HCT116 (cell line): Measurements from ENCODE around the gene PAX8. TPM values are rescaled to one million over a fixed set of nuclear protein-coding genes. Genes with fewer than 3 reads are reported as not detected.
A peak's percentile ranks its signal among the peaks of the same experiment; 100 is the strongest.

Source experiments
- ATAC-seq: fragments of 200-7000 bp; cut with Tn5 transposase; 2 replicates; pipeline ENCODE4 v1.9.1; 2020; ENCODE audit warnings: mild to moderate bottlenecking, moderate library complexity
- BruUV-seq: library from RNA; stranded (reverse); fragments of 400-500 nt; replicated peaks from 2 replicates; lab custom pipeline; 2021; lab: Mats Ljungman, UMichigan
- CTCF ChIA-PET: fragments of 300-600 bp; sonication (Branson Sonifier 250); formaldehyde crosslinking; loops from one replicate; lab custom pipeline; 2021; ENCODE audit warnings: antibody characterized with exemption; lab: Charles Lee
- POLR2A ChIA-PET: fragments of 300-600, 350-600 bp; sonication (Branson Sonifier 250); formaldehyde crosslinking; loops from one replicate; lab custom pipeline; 2021; ENCODE audit warnings: antibody characterized with exemption; lab: Charles Lee
- RAD21 ChIA-PET, 2 experiments: fragments of 300-600 bp; sonication (Branson Sonifier 250); formaldehyde crosslinking; loops; one replicate each; lab custom pipeline; 2023; ENCODE audit warnings: low total read pairs in 2 of 2; ENCODE audit not compliant: uncharacterized antibody in 2 of 2, unreplicated experiment in 2 of 2, low non-redundant PET in 1 of 2; lab: Charles Lee
- DNase-seq: peaks from one replicate; pipeline ENCODE4 v3.0.0-alpha.2; 2010; ENCODE audit warnings: low read depth, low spot score
- H2AFZ ChIP-seq: fragments of 200-600 bp; shearing (Covaris generic), sonication (generic); 2 replicates; pipeline ENCODE4 v1.6.1; 2017; ENCODE audit warnings: low read depth, mixed run types, mixed read lengths, antibody characterized with exemption, low read length; ENCODE audit not compliant: poor library complexity, severe bottlenecking
- H3K27ac ChIP-seq: 2 replicates; pipeline ENCODE4 v1.5.1; 2012; ENCODE audit warnings: low read depth, low read length
- H3K27me3 ChIP-seq: fragments of 200-600 bp; sonication (generic); 2 replicates; pipeline ENCODE4 v1.6.1; 2016; ENCODE audit warnings: mixed run types, low read length, mixed read lengths; ENCODE audit not compliant: insufficient read depth
- H3K36me3 ChIP-seq, 2 experiments: fragments of 200-500 bp in 1 of 2; fragments of 200-600 bp in 1 of 2; sonication (Bioruptor generic) in 1 of 2; sonication (generic) in 1 of 2; 2 replicates each; pipeline versions ENCODE4 v1.5.1 to v1.6.1; 2014 to 2016; ENCODE audit warnings: low read length in 2 of 2, inconsistent platforms in 1 of 2, mixed read lengths in 1 of 2, mixed run types in 1 of 2; ENCODE audit not compliant: insufficient read depth in 2 of 2, control insufficient read depth in 1 of 2
- H3K4me1 ChIP-seq, 2 experiments: fragments of 200-600 bp in 1 of 2; sonication (generic) in 1 of 2; 2 replicates each; pipeline versions ENCODE4 v1.5.1 to v1.6.1; 2012 to 2017; ENCODE audit warnings: low read length in 2 of 2, inconsistent platforms in 1 of 2, mild to moderate bottlenecking in 1 of 2, mixed read lengths in 1 of 2, mixed run types in 1 of 2, moderate library complexity in 1 of 2; ENCODE audit not compliant: insufficient read depth in 2 of 2, control insufficient read depth in 1 of 2
- H3K4me2 ChIP-seq: fragments of 200-600 bp; sonication (generic); 2 replicates; pipeline ENCODE4 v1.6.1; 2017; ENCODE audit warnings: mixed run types, low read length, mixed read lengths
- H3K4me3 ChIP-seq, 2 experiments: fragments of 200-600 bp in 1 of 2; sonication (generic) in 1 of 2; replicated peaks in 1 of 2; 2 replicates each; pipeline ENCODE4 v1.5.1; 2011 to 2016; ENCODE audit warnings: low read length in 2 of 2, control low read depth in 1 of 2, low read depth in 1 of 2, mild to moderate bottlenecking in 1 of 2, mixed read lengths in 1 of 2, mixed run types in 1 of 2
- H3K79me2 ChIP-seq: fragments of 200-600 bp; sonication (generic); 2 replicates; pipeline ENCODE4 v1.6.1; 2017; ENCODE audit warnings: mild to moderate bottlenecking, mixed run types, low read length, moderate library complexity, mixed read lengths; ENCODE audit not compliant: insufficient read depth
- H3K9ac ChIP-seq: fragments of 200-600 bp; sonication (generic); 2 replicates; pipeline ENCODE4 v1.6.1; 2016; ENCODE audit warnings: low read length, mixed read lengths
- H3K9me2 ChIP-seq: fragments of 200-600 bp; sonication (generic), shearing (Covaris generic); 2 replicates; pipeline ENCODE4 v1.6.1; 2017; ENCODE audit warnings: mixed run types, mild to moderate bottlenecking, moderate library complexity; ENCODE audit not compliant: insufficient read depth
- H3K9me3 ChIP-seq, 2 experiments: fragments of 200-500 bp in 1 of 2; fragments of 200-600 bp in 1 of 2; sonication (Bioruptor generic) in 1 of 2; sonication (generic) in 1 of 2; 2 replicates each; pipeline ENCODE4 v1.6.1; 2014 to 2017; ENCODE audit warnings: low read length in 2 of 2, mixed read lengths in 2 of 2, inconsistent platforms in 1 of 2, low read depth in 1 of 2, mild to moderate bottlenecking in 1 of 2, mixed run types in 1 of 2, moderate library complexity in 1 of 2; ENCODE audit not compliant: control insufficient read depth in 1 of 2, insufficient read depth in 1 of 2
- H4K20me1 ChIP-seq: fragments of 200-600 bp; sonication (generic), shearing (Covaris generic); 2 replicates; pipeline ENCODE4 v1.6.1; 2017; ENCODE audit warnings: mixed run types, mild to moderate bottlenecking, moderate library complexity; ENCODE audit not compliant: insufficient read depth
- CBX3 ChIP-seq: IDR thresholded peaks from 2 replicates; pipeline ENCODE4 v1.6.1; 2012; ENCODE audit warnings: low read depth
- EGR1 ChIP-seq: IDR thresholded peaks from 2 replicates; pipeline ENCODE4 v1.6.1; 2012; ENCODE audit warnings: low read depth
- ELF1 ChIP-seq: IDR thresholded peaks from 2 replicates; pipeline ENCODE4 v1.6.1; 2012; ENCODE audit warnings: low read depth, borderline replicate concordance
- EZH2 ChIP-seq: fragments of 200-600 bp; sonication (generic); IDR thresholded peaks from 2 replicates; pipeline ENCODE4 v1.6.1; 2017; ENCODE audit warnings: antibody characterized with exemption, mixed run types
- EZH2phosphoT487 ChIP-seq: fragments of 200-600 bp; IDR thresholded peaks from 2 replicates; pipeline ENCODE4 v1.6.1; 2018; ENCODE audit warnings: antibody characterized with exemption, borderline replicate concordance
- FOSL1 ChIP-seq: IDR thresholded peaks from 2 replicates; pipeline ENCODE4 v1.6.1; 2012; ENCODE audit warnings: low read depth
- JUND ChIP-seq: IDR thresholded peaks from 2 replicates; pipeline ENCODE4 v1.6.1; 2012
- POLR2A ChIP-seq: IDR thresholded peaks from 2 replicates; pipeline ENCODE4 v1.7.0; 2011; ENCODE audit warnings: borderline replicate concordance; ENCODE audit not compliant: insufficient read depth, insufficient read length; ENCODE audit errors: extremely low read depth
- POLR2AphosphoS5 ChIP-seq: IDR thresholded peaks from 2 replicates; pipeline ENCODE4 v1.6.1; 2011; ENCODE audit warnings: mild to moderate bottlenecking, low read depth, low read length, moderate library complexity
- RAD21 ChIP-seq: IDR thresholded peaks from 2 replicates; pipeline ENCODE4 v1.6.1; 2012; ENCODE audit warnings: low read depth, mild to moderate bottlenecking
- SIN3A ChIP-seq: IDR thresholded peaks from 2 replicates; pipeline ENCODE4 v1.6.1; 2012; ENCODE audit warnings: low read depth
- SP1 ChIP-seq: IDR thresholded peaks from 2 replicates; pipeline ENCODE4 v1.6.1; 2012; ENCODE audit warnings: low read depth
- SRF ChIP-seq: IDR thresholded peaks from 2 replicates; pipeline ENCODE4 v1.6.1; 2012; ENCODE audit warnings: low read depth
- YY1 ChIP-seq: IDR thresholded peaks from 2 replicates; pipeline ENCODE4 v1.6.1; 2011; ENCODE audit warnings: low read length, low read depth, moderate library complexity, mild to moderate bottlenecking; ENCODE audit not compliant: insufficient replicate concordance; ENCODE audit errors: extremely low read depth
- ZFX ChIP-seq: fragments of 450-650 bp; IDR thresholded peaks from 2 replicates; pipeline ENCODE4 v1.6.1; 2017
- ZNF274 ChIP-seq: fragments of 200-500 bp; sonication (Bioruptor generic); IDR thresholded peaks from 2 replicates; pipeline ENCODE4 v1.6.1; 2014; ENCODE audit warnings: mild to moderate bottlenecking, low read depth, low read length, inconsistent platforms
- intact Hi-C: fragments of 100-400 bp; cut with micrococcal nuclease; formaldehyde crosslinking; loops from 2 replicates; pipeline ENCODE4 v1.10.0; 2022
- total RNA-seq: library from RNA; stranded (reverse); gene quantifications from one replicate; pipeline ENCODE4 v1.2.1, GENCODE V29; 2021; ENCODE audit not compliant: unreplicated experiment
- TF ChIP-seq, protein P1 (sequence below): IDR thresholded peaks from 2 replicates; pipeline ENCODE4 v1.6.1; 2012

The PAX8 gene
- total RNA-seq, 1 experiment from 2014 or later = 4.4 TPM

DNA sequence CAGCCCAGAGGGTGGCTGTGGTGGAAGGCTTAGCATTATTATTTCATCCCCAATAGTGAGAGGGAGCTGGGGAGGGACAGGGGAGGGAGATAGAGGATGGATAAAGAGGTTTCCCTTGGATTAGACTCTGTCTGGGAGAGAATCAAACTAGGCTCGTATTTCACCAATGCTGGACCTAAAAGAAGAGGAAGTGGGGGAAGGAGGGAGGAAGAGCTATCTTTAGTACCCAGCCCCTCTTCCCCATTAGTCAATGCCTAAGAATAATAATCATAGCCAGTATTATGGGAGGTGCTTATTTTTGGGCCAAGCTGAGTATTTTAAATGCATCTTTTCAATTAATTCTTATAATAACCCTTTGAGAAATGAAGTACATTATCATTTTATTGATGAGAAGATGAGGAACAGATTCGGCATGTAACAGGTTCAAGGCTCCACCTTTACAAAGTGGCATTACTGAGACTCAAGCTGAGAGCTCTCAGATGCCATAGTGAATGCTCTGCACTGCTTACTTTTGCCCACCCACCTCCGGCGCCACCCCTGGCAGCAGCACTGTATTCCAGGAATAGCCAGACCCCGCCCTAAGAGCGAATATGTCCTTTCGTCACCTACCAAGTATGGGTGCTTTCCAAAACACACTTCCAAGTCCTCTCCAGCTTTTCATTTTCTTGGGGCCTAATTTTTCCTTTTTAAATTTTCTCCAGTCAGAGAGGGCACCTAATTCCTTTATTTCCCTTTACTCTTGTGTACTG, 21.0 kb downstream of the PAX8 start:
- DNase-seq (no peak), ATAC-seq (peak; percentile 50; the same call in 1 of the 2 replicates)
- no peak overlapping the region for H3K4me3 ChIP-seq
- peaks cover 7 to 11% of the 10 kb centered on the region in 2 experiments; a peak in 1 of 4 replicates for H3K36me3 ChIP-seq
- H3K27me3 ChIP-seq = no peaks in the 10 kb centered on the region
- H3K9me3 ChIP-seq = no peaks in the 10 kb centered on the region
- no peaks in the 10 kb centered on the region for H3K9me2 ChIP-seq
- no peak overlapping the region for H3K4me2 ChIP-seq
- TF ChIP-seq YY1 = no peak
- no peak for TF ChIP-seq ZNF274
- TF ChIP-seq EZH2 = no peak
- TF ChIP-seq ZFX = no peak
- no peak for TF ChIP-seq SRF
- TF ChIP-seq SIN3A = no peak
- no peak for TF ChIP-seq ELF1
- TF ChIP-seq EGR1 = no peak
- no peak for TF ChIP-seq RAD21
- TF ChIP-seq POLR2A = no peak
- no peak for TF ChIP-seq CBX3
- TF ChIP-seq FOSL1 = no peak
- no peak for TF ChIP-seq JUND
- no peak for TF ChIP-seq SP1
- no peak for TF ChIP-seq POLR2AphosphoS5
- TF ChIP-seq EZH2phosphoT487 = no peak
- TF ChIP-seq, protein P1, sequence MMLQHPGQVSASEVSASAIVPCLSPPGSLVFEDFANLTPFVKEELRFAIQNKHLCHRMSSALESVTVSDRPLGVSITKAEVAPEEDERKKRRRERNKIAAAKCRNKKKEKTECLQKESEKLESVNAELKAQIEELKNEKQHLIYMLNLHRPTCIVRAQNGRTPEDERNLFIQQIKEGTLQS = no peak
- no peaks in the 10 kb centered on the region for H3K79me2 ChIP-seq
- intact Hi-C loops = no loop called here
- no peak overlapping the region for H3K9ac ChIP-seq
- no peaks in the 10 kb centered on the region for H4K20me1 ChIP-seq
- H3K27ac ChIP-seq = no peak overlapping the region
- ChIA-PET CTCF (interaction anchor here (1.4 to 1.7 kb wide), 2 partner anchors 113 to 119 kb away, joined by 3 read pairs; no protein-coding TSS in a partner anchor), POLR2A (no interaction called here), RAD21 (no interaction called here)
- H3K4me1 ChIP-seq = no peaks in the 10 kb centered on the region; a peak in 1 of 4 replicates
- BruUV-seq = no TSS peak
- H2AFZ ChIP-seq = no peak overlapping the region
